GM23248 (cell line): ENCODE data around the gene EYA4. TPM values are rescaled to one million over a fixed set of nuclear protein-coding genes. Genes with fewer than 3 reads are reported as not detected.

Source experiments
- DNase-seq: peaks from one replicate; pipeline ENCODE4 v3.0.0-alpha.2; 2015
- H2AFZ ChIP-seq: fragments of 200-600 bp; sonication (generic); 2 replicates; pipeline ENCODE4 v1.6.1; 2016; ENCODE audit warnings: antibody characterized with exemption
- H3F3A ChIP-seq: fragments of 200-600 bp; sonication (generic); 2 replicates; pipeline ENCODE4 v1.6.1; 2016; ENCODE audit warnings: mild to moderate bottlenecking, antibody characterized with exemption, mixed run types; ENCODE audit not compliant: insufficient read depth
- H3K27ac ChIP-seq: fragments of 200-600 bp; sonication (generic); 2 replicates; pipeline ENCODE4 v1.5.1; 2016; ENCODE audit warnings: mild to moderate bottlenecking
- H3K27me3 ChIP-seq: fragments of 200-600 bp; sonication (generic); replicated peaks from 2 replicates; pipeline ENCODE4 v1.6.1; 2016; ENCODE audit warnings: mild to moderate bottlenecking; ENCODE audit not compliant: insufficient read depth
- H3K36me3 ChIP-seq: fragments of 200-600 bp; sonication (generic); 2 replicates; pipeline ENCODE4 v1.6.1; 2016; ENCODE audit warnings: low read depth, mild to moderate bottlenecking
- H3K4me1 ChIP-seq: fragments of 200-600 bp; sonication (generic); 2 replicates; pipeline ENCODE4 v1.6.1; 2016; ENCODE audit warnings: mild to moderate bottlenecking; ENCODE audit not compliant: insufficient read depth
- H3K4me2 ChIP-seq: fragments of 200-600 bp; sonication (generic); one replicate; pipeline ENCODE4 v1.6.1; 2016; ENCODE audit warnings: mild to moderate bottlenecking; ENCODE audit not compliant: unreplicated experiment
- H3K4me3 ChIP-seq: fragments of 200-600 bp; sonication (generic); 2 replicates; pipeline ENCODE4 v1.5.1; 2016; ENCODE audit warnings: mild to moderate bottlenecking
- H3K79me2 ChIP-seq: fragments of 200-600 bp; sonication (generic); 2 replicates; pipeline ENCODE4 v1.6.1; 2016; ENCODE audit warnings: mild to moderate bottlenecking; ENCODE audit not compliant: insufficient read depth
- H3K9ac ChIP-seq: fragments of 200-600 bp; sonication (generic); 2 replicates; pipeline ENCODE4 v1.6.1; 2016; ENCODE audit warnings: mild to moderate bottlenecking
- H3K9me2 ChIP-seq: fragments of 200-600 bp; sonication (generic); 2 replicates; pipeline ENCODE4 v1.6.1; 2016; ENCODE audit warnings: mixed run types, mild to moderate bottlenecking, moderate library complexity; ENCODE audit not compliant: insufficient read depth
- H3K9me3 ChIP-seq: fragments of 200-600 bp; sonication (generic); one replicate; pipeline ENCODE4 v1.6.1; 2017; ENCODE audit warnings: low read depth
- H4K20me1 ChIP-seq: fragments of 200-600 bp; sonication (generic); 2 replicates; pipeline ENCODE4 v1.6.0; 2016; ENCODE audit not compliant: insufficient read depth
- EZH2 ChIP-seq: fragments of 200-600 bp; sonication (generic); IDR thresholded peaks from 2 replicates; pipeline ENCODE4 v1.6.1; 2018; ENCODE audit warnings: antibody characterized with exemption, mild to moderate bottlenecking; ENCODE audit not compliant: insufficient read depth, poor library complexity, severe bottlenecking
- EZH2phosphoT487 ChIP-seq: fragments of 200-600 bp; sonication (generic); IDR thresholded peaks from 2 replicates; pipeline ENCODE4 v1.6.1; 2018; ENCODE audit warnings: antibody characterized with exemption, moderate library complexity, mild to moderate bottlenecking, low read depth; ENCODE audit not compliant: insufficient read depth
- WGBS, 2 experiments: methylation state at CpG; one replicate each; pipeline ENCODE4 v1.1.6; 2015 to 2017; ENCODE audit warnings: low lambda C conversion rate in 2 of 2, low coverage in 1 of 2; ENCODE audit errors: missing lambda C conversion rate in 2 of 2; 5-methylcytosine and 5-hydroxymethylcytosine counted together
- in situ Hi-C: fragments of 300-500 bp; cut with MboI; formaldehyde crosslinking; loops from 2 replicates; pipeline ENCODE4 v1.15.0; 2020
- polyA plus RNA-seq: library from polyadenylated mRNA; unstranded; fragments of >200 nt; fragmentation: Nextera tagmentation; extraction: Ambion mirVana; gene quantifications from 2 replicates; pipeline ENCODE4 v1.2.1, GENCODE V29; 2016
- total RNA-seq: library from RNA; depleted of rRNA; stranded (reverse); fragments of >200 nt; shearing (Covaris generic); gene quantifications from 2 replicates; pipeline ENCODE4 v1.2.3, GENCODE V29; 2014

EYA4 gene
- total and polyA plus RNA-seq, 2 experiments from 2014 or later, result not detected

DNA sequence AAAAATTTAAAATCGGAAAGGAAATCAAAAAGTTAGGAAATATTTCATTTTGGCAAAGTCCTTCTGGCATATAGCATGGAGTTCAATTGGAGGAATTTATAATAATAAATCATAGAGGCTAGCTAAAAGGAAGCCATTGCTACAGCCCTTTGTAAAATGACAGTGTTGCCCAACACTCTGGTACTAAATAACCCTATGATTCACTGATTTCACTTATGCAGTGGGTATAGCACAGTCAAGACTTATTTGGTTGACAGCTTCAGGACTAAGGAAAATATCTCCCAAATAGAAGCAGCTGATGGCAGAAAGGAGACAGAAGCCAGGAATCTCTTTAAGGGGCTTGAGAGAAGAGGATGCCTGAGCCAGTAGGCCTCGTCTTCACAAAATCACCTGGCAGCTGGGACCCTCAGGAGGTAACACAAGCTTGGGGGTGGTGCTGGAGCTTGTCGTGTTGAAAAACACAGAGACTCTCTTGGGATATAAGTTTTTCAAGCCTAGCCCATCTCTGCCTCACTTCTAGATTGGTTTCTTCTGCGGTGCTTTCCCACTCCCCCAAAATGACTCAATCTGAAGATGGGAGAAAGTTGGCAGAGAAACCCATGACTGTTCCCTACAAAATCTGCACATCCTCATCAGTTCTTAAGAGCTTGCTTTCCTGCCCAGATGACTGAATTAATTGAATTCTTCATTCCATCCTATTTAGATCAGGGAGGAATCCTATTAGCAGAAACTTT lies 38.4 kb upstream of the EYA4 start:
- peak; percentile 18 for DNase-seq
- Histone ChIP-seq H3K9me2 (no peaks in the 10 kb centered on the region), H2AFZ (no peak overlapping the region), H3K9me3 (no peaks in the 10 kb centered on the region), H3K9ac (no peak overlapping the region), H3K36me3 (no peaks in the 10 kb centered on the region), H3K4me3 (no peak overlapping the region), H4K20me1 (no peaks in the 10 kb centered on the region), H3K4me2 (no peak overlapping the region), H3K27me3 (no peaks in the 10 kb centered on the region; the same call in 1 of the 2 replicates), H3K79me2 (no peaks in the 10 kb centered on the region), H3K4me1 (no peaks in the 10 kb centered on the region), H3F3A (no peaks in the 10 kb centered on the region), H3K27ac (no peak overlapping the region)
- 39 to 51% methylated on average over 4 of the region's 4 CpGs for WGBS, 2 experiments
- in situ Hi-C loops, result no loop called here
- TF ChIP-seq EZH2, result no peak
- no peak for TF ChIP-seq EZH2phosphoT487

GRCh38 chr6:133203344-133203697 lies 37.8 kb upstream of the EYA4 start:
- in situ Hi-C loops, result no loop called here
- no peak for TF ChIP-seq EZH2
- TF ChIP-seq EZH2phosphoT487, result no peak

DNA sequence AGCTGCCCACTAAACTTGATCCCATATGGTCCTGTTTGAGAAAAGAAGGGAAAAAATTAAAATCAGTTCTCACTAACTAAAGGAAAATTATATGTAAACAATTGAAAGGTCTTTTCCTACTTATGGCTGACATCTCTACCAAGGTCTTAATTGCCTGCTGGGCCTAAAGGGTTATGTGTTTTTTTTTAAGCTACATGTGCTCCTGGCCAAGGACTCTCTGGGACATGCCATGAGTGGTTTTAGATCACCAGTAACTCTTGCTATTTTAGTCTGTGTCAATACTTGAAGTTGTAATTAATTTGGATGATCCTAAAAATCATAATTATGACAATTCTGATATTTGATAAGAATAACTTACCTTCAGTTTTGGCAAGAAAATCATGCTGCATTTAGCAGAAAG lies 35.9 kb upstream of the EYA4 start:
- H3K27ac ChIP-seq, result no peak overlapping the region
- in situ Hi-C loops, result no loop called here
- no peak overlapping the region for H3K4me3 ChIP-seq
- H3K4me2 ChIP-seq, result no peak overlapping the region
- no peak for TF ChIP-seq EZH2
- no peak for TF ChIP-seq EZH2phosphoT487
- H3K27me3 ChIP-seq, result no peaks in the 10 kb centered on the region; the same call in 1 of the 2 replicates
- H3K9ac ChIP-seq, result no peak overlapping the region
- H3K4me1 ChIP-seq, result no peaks in the 10 kb centered on the region
- H3K9me3 ChIP-seq, result no peaks in the 10 kb centered on the region
- H4K20me1 ChIP-seq, result no peaks in the 10 kb centered on the region
- H3K79me2 ChIP-seq, result no peaks in the 10 kb centered on the region
- no peak overlapping the region for H2AFZ ChIP-seq
- DNase-seq, result no peak
- no peaks in the 10 kb centered on the region for H3K36me3 ChIP-seq
- H3F3A ChIP-seq, result no peaks in the 10 kb centered on the region
- no peaks in the 10 kb centered on the region for H3K9me2 ChIP-seq

More at GRCh38 chr6:133203344-133203697, 37.8 kb upstream of the EYA4 start:
- Histone ChIP-seq H3K9me3 (no peaks in the 10 kb centered on the region), H3K4me2 (no peak overlapping the region), H3K4me3 (no peak overlapping the region), H3K36me3 (no peaks in the 10 kb centered on the region), H3F3A (no peaks in the 10 kb centered on the region), H4K20me1 (no peaks in the 10 kb centered on the region), H3K9ac (no peak overlapping the region), H2AFZ (no peak overlapping the region), H3K27ac (no peak overlapping the region), H3K27me3 (no peaks in the 10 kb centered on the region; the same call in 1 of the 2 replicates), H3K4me1 (no peaks in the 10 kb centered on the region), H3K79me2 (no peaks in the 10 kb centered on the region), H3K9me2 (no peaks in the 10 kb centered on the region)
- 53% methylated on average over 5 of the region's 5 CpGs for WGBS, 2 experiments
- no peak for DNase-seq

DNA sequence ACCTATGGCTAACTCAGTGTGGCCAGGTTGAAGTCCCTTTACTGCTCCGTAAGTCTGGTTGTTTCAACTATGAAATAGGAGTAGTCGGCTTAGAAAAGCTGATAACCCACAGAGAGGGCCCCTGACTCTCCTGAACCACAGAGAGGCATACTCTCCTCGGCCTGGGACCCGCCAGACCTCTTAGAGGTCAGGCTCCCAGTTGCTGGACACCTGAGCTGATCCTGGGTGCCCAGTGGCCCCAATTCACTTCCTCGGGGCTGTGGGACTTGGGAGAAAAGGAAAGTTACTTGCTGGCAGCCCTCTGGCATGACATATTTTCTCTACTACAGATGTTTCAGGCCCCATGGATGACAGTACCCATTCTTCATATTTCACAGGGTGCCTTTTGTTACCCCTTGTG lies 34.2 kb upstream of the EYA4 start:
- H4K20me1 ChIP-seq, result no peaks in the 10 kb centered on the region
- H3K27me3 ChIP-seq, result peaks cover 9% of the 10 kb centered on the region
- H3K9me2 ChIP-seq, result no peaks in the 10 kb centered on the region
- 25 to 28% methylated on average over 5 of the region's 5 CpGs for WGBS, 2 experiments
- H3K4me1 ChIP-seq, result no peaks in the 10 kb centered on the region
- H3K4me3 ChIP-seq, result no peak overlapping the region
- H3K36me3 ChIP-seq, result no peaks in the 10 kb centered on the region
- DNase-seq, result no peak
- no peak overlapping the region for H3K4me2 ChIP-seq
- no peaks in the 10 kb centered on the region for H3F3A ChIP-seq
- TF ChIP-seq EZH2 (no peak), EZH2phosphoT487 (no peak)
- H3K79me2 ChIP-seq, result no peaks in the 10 kb centered on the region
- no peak overlapping the region for H3K27ac ChIP-seq
- no peak overlapping the region for H3K9ac ChIP-seq
- H2AFZ ChIP-seq, result no peak overlapping the region
- H3K9me3 ChIP-seq, result no peaks in the 10 kb centered on the region
- in situ Hi-C loops, result no loop called here

DNA sequence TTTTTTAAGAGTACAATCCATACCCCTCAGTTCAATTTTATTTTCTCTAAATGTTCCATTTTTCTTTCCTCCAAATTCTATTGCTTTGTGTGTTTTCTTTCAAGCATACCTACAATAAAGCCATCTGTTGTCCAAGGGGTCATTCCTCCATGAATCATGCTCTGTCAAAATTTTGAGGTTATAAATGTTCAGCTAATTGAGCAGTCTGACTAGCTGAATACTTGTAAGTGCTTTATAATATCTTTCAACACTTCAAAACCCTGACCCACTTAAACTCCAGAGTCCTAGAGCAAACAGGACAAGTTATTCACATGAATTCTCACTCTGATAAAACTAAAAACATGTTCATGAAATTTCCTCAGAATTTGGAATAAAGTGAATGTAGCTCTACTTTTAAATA lies 33.4 kb upstream of the EYA4 start:
- Histone ChIP-seq H3K27me3 (peaks cover 9% of the 10 kb centered on the region), H3K9ac (no peak overlapping the region), H3K9me2 (no peaks in the 10 kb centered on the region), H3K4me1 (no peaks in the 10 kb centered on the region), H3F3A (no peaks in the 10 kb centered on the region), H4K20me1 (no peaks in the 10 kb centered on the region), H3K9me3 (no peaks in the 10 kb centered on the region), H3K27ac (no peak overlapping the region), H3K79me2 (no peaks in the 10 kb centered on the region), H3K4me3 (no peak overlapping the region), H2AFZ (no peak overlapping the region), H3K36me3 (no peaks in the 10 kb centered on the region), H3K4me2 (no peak overlapping the region)
- TF ChIP-seq EZH2 (no peak), EZH2phosphoT487 (no peak)
- DNase-seq, result no peak
- in situ Hi-C loops, result no loop called here
